Psoas muscle (tissue), 8 donors: Measurements from ENCODE around the gene KRT78. TPM values are rescaled to one million over a fixed set of nuclear protein-coding genes. Genes with fewer than 3 reads are reported as not detected.

Experiments used
- ATAC-seq, 4 donors: fragments of 200-7000 bp; cut with Tn5 transposase; one replicate each; pipeline ENCODE4 v1.9.1; 2020; ENCODE audit warnings: moderate library complexity in 3 of 4, mild to moderate bottlenecking in 2 of 4
- DNase-seq, 2 donors: peaks; one replicate each; pipeline ENCODE4 v3.0.0-alpha.2; 2020
- H3K27ac ChIP-seq: fragments of 200-600 bp; one replicate; pipeline ENCODE4 v1.8.0; 2022
- H3K27me3 ChIP-seq, 3 donors: fragments of 200-600 bp in 1 of 3; one replicate each; pipeline versions ENCODE4 v1.6.1 to v1.8.0; 2013 to 2022; ENCODE audit warnings: low read length in 2 of 3, mild to moderate bottlenecking in 2 of 3, moderate library complexity in 1 of 3; ENCODE audit not compliant: insufficient read depth in 3 of 3
- H3K36me3 ChIP-seq, 2 donors: fragments of 200-600 bp in 1 of 2; one replicate each; pipeline versions ENCODE4 v1.6.1 to v1.8.0; 2013 to 2022; ENCODE audit warnings: low read depth in 1 of 2, mild to moderate bottlenecking in 1 of 2, moderate library complexity in 1 of 2; ENCODE audit not compliant: insufficient read depth in 1 of 2
- H3K4me1 ChIP-seq: fragments of 200-600 bp; one replicate; pipeline ENCODE4 v1.8.0; 2022
- H3K4me3 ChIP-seq: fragments of 200-600 bp; one replicate; pipeline ENCODE4 v1.8.0; 2022; ENCODE audit warnings: mild to moderate bottlenecking
- H3K9me3 ChIP-seq: fragments of 200-600 bp; one replicate; pipeline ENCODE4 v1.8.0; 2022
- CTCF ChIP-seq: fragments of 200-600 bp; IDR thresholded peaks from one replicate; pipeline ENCODE4 v1.8.0; 2022; ENCODE audit warnings: antibody characterized with exemption
- WGBS, 3 donors: extraction: QIAGEN DNeasy Blood & Tissue Kit; methylation state at CpG; one replicate each; pipeline versions ENCODE4 v1.1.6 to v1.1.7; 2013; 5-methylcytosine and 5-hydroxymethylcytosine counted together
- intact Hi-C, 2 donors: fragments of 100-400 bp; cut with DNase I; formaldehyde crosslinking; loops; one replicate each; pipeline versions ENCODE4 v1.11.0 to v1.14.2; 2022
- polyA plus RNA-seq, 3 donors: library from polyadenylated mRNA; stranded (reverse); fragments of 200-250 nt; gene quantifications; one replicate each; pipeline ENCODE4 v1.2.3, GENCODE V29; 2013
- total RNA-seq, 4 donors: library from RNA; stranded (reverse); fragmentation: NEBNext Ultra II Directional in 2 of 4; extraction: Animal tissue kit (Norgen Biotek cat#: 25700) in 2 of 4; gene quantifications; one replicate each; pipeline versions ENCODE4 v1.2.1 to v1.2.4, GENCODE V29; 2021 to 2023
- donor health status: healthy with polysubstance abuse.
- donor health status: DM: no; HTN: no; CAD: no; lungs with moderate emphysema.
- donor health status: Bipolar disorder and iron deficiency.
- donor health status: healthy.
- donor health status: DM: yes; HTN: yes; CAD: no.
- donor health status: DM: no; HTN: no; CAD: no.
- donor health status: DM: no; HTN: no; CAD: no.
- donor health status: DM: yes; HTN: yes; CAD: no.

Gene KRT78
- total and polyA plus RNA-seq, 7 donors, result 0.04 TPM; not detected in 6

GRCh38 chr12:52794479-52795331, 54.1 kb downstream of the KRT78 start:
- peaks cover 0 to 22% (median 5%) of the 10 kb centered on the region in 3 donors for H3K27me3 ChIP-seq
- H3K36me3 ChIP-seq, result no peaks in the 10 kb centered on the region
- ATAC-seq (no peak), DNase-seq (no peak)
- H3K27ac ChIP-seq, result no peak overlapping the region
- H3K4me3 ChIP-seq, result no peak overlapping the region
- no peak for TF ChIP-seq CTCF
- no peaks in the 10 kb centered on the region for H3K9me3 ChIP-seq
- intact Hi-C loops, result no loop called here
- WGBS, 3 donors, result 80 to 86% (median 86%) methylated on average over 5 of the region's 5 CpGs
- no peaks in the 10 kb centered on the region for H3K4me1 ChIP-seq

- ATAC-seq, result no peak
These were observed 56.4 kb downstream of the KRT78 start for GRCh38 chr12:52792185-52793029.

GRCh38 chr12:52791271-52792184, 57.3 kb downstream of the KRT78 start:
- ATAC-seq, result no peak
- WGBS, 3 donors, result 83 to 87% (median 87%) methylated on average over 12 of the region's 12 CpGs
- intact Hi-C loops, result no loop called here

More at GRCh38 chr12:52792185-52793029, 56.4 kb downstream of the KRT78 start:
- 79 to 89% (median 88%) methylated on average over 10 of the region's 10 CpGs for WGBS, 3 donors
- no peak for DNase-seq
- Histone ChIP-seq H3K36me3 (no peaks in the 10 kb centered on the region), H3K4me1 (no peaks in the 10 kb centered on the region), H3K27ac (no peak overlapping the region), H3K27me3 (peaks cover 3 to 38% (median 8%) of the 10 kb centered on the region in 3 donors), H3K4me3 (no peak overlapping the region), H3K9me3 (no peaks in the 10 kb centered on the region)
- intact Hi-C loops, result no loop called here
- TF ChIP-seq CTCF, result no peak

More at GRCh38 chr12:52791271-52792184, 57.3 kb downstream of the KRT78 start:
- peaks cover 3 to 38% (median 8%) of the 10 kb centered on the region in 3 donors for H3K27me3 ChIP-seq
- H3K4me3 ChIP-seq, result no peak overlapping the region
- no peaks in the 10 kb centered on the region for H3K36me3 ChIP-seq
- DNase-seq, result no peak
- no peaks in the 10 kb centered on the region for H3K4me1 ChIP-seq
- TF ChIP-seq CTCF, result no peak
- no peak overlapping the region for H3K27ac ChIP-seq
- H3K9me3 ChIP-seq, result no peaks in the 10 kb centered on the region
